ENCODE measurements around the gene MREG. TPM values are rescaled to one million over a fixed set of nuclear protein-coding genes. Genes with fewer than 3 reads are reported as not detected.

MREG gene
- total and polyA plus RNA-seq, 12 donors: 3.1 to 14.4 (median 6.3) TPM

GRCh38 chr2:215937190-215937589 lies 76.2 kb downstream of the MREG start:
- Histone ChIP-seq H3K36me3 (replicated peaks in 1 of 2) (no peaks in the 10 kb centered on the region), H3K27ac (no peak overlapping the region), H3K9me3 (replicated peaks in 1 of 3) (no peaks in the 10 kb centered on the region), H3K4me1 (replicated peaks in 1 of 2) (no peaks in the 10 kb centered on the region), H3K4me3 (no peak overlapping the region), H3K27me3 (no peaks in the 10 kb centered on the region)
- intact Hi-C loops (cut with DNase I): no loop called here
- 82 to 89% (median 86%) methylated on average over 3 of the region's 3 CpGs for WGBS, 4 donors
- no peak for TF ChIP-seq POLR2A (IDR thresholded peaks at IDR 0.05)
- TF ChIP-seq, protein P1, sequence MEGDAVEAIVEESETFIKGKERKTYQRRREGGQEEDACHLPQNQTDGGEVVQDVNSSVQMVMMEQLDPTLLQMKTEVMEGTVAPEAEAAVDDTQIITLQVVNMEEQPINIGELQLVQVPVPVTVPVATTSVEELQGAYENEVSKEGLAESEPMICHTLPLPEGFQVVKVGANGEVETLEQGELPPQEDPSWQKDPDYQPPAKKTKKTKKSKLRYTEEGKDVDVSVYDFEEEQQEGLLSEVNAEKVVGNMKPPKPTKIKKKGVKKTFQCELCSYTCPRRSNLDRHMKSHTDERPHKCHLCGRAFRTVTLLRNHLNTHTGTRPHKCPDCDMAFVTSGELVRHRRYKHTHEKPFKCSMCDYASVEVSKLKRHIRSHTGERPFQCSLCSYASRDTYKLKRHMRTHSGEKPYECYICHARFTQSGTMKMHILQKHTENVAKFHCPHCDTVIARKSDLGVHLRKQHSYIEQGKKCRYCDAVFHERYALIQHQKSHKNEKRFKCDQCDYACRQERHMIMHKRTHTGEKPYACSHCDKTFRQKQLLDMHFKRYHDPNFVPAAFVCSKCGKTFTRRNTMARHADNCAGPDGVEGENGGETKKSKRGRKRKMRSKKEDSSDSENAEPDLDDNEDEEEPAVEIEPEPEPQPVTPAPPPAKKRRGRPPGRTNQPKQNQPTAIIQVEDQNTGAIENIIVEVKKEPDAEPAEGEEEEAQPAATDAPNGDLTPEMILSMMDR (IDR thresholded peaks at IDR 0.05): no peak
- DNase-seq: no peak

- intact Hi-C loops (cut with DNase I): no loop called here
- no peaks in the 10 kb centered on the region for H3K9me3 ChIP-seq (replicated peaks in 1 of 3)
- no peaks in the 10 kb centered on the region for H3K4me1 ChIP-seq (replicated peaks in 1 of 2)
- H3K27ac ChIP-seq: no peak overlapping the region
- no peak overlapping the region for H3K4me3 ChIP-seq
- no peak for TF ChIP-seq POLR2A (IDR thresholded peaks at IDR 0.05)
- TF ChIP-seq, protein P1 (IDR thresholded peaks at IDR 0.05): no peak
- WGBS, 4 donors: 65 to 78% (median 72%) methylated on average over 3 of the region's 3 CpGs
- DNase-seq: no peak
- H3K27me3 ChIP-seq: peaks cover 5% of the 10 kb centered on the region
- H3K36me3 ChIP-seq (replicated peaks in 1 of 2): no peaks in the 10 kb centered on the region
These were observed 80.2 kb downstream of the MREG start for GRCh38 chr2:215933151-215933550.

GRCh38 chr2:215931256-215931903 lies 82.0 kb downstream of the MREG start:
- WGBS, 4 donors: 4 to 8% (median 6%) methylated on average over 8 of the region's 8 CpGs
- no peaks in the 10 kb centered on the region for H3K9me3 ChIP-seq (replicated peaks in 1 of 3)
- no peak for TF ChIP-seq POLR2A (IDR thresholded peaks at IDR 0.05)
- TF ChIP-seq, protein P1 (IDR thresholded peaks at IDR 0.05): peak; percentile 83 to 95 (median 88)
- H3K4me3 ChIP-seq: no peak overlapping the region
- DNase-seq: peak; percentile 43 to 87 (median 62)
- intact Hi-C loops (cut with DNase I): no loop called here
- peaks cover 5% of the 10 kb centered on the region for H3K27me3 ChIP-seq
- H3K27ac ChIP-seq: no peak overlapping the region
- no peaks in the 10 kb centered on the region for H3K36me3 ChIP-seq (replicated peaks in 1 of 2)
- H3K4me1 ChIP-seq (replicated peaks in 1 of 2): no peaks in the 10 kb centered on the region

GRCh38 chr2:215930505-215931253 lies 82.7 kb downstream of the MREG start:
- Histone ChIP-seq H3K9me3 (replicated peaks in 1 of 3) (no peaks in the 10 kb centered on the region), H3K4me3 (no peak overlapping the region), H3K27ac (no peak overlapping the region), H3K4me1 (replicated peaks in 1 of 2) (no peaks in the 10 kb centered on the region), H3K27me3 (peaks cover 5% of the 10 kb centered on the region), H3K36me3 (replicated peaks in 1 of 2) (no peaks in the 10 kb centered on the region)
- no peak for DNase-seq
- intact Hi-C loops (cut with DNase I): no loop called here
- no peak for TF ChIP-seq POLR2A (IDR thresholded peaks at IDR 0.05)
- TF ChIP-seq, protein P1 (IDR thresholded peaks at IDR 0.05): no peak
- 58 to 67% (median 65%) methylated on average over 8 of the region's 8 CpGs for WGBS, 4 donors
